Neural cell (in vitro differentiated cells): ENCODE data around the gene NPAS2. TPM values are rescaled to one million over a fixed set of nuclear protein-coding genes. Genes with fewer than 3 reads are reported as not detected.

Source experiments
- H2AFZ ChIP-seq: fragments of 200-600, 300-800 bp; sonication (generic), shearing (Covaris generic); 2 replicates; pipeline ENCODE4 v1.6.0; 2014; ENCODE audit warnings: low read depth, mild to moderate bottlenecking, antibody characterized with exemption, low read length, moderate library complexity
- H3F3A ChIP-seq: fragments of 200-600 bp; shearing (Covaris generic); 2 replicates; pipeline ENCODE4 v1.6.1; 2016; ENCODE audit warnings: mild to moderate bottlenecking, moderate library complexity, mixed read lengths, antibody characterized with exemption, low read length; ENCODE audit not compliant: insufficient read depth, poor library complexity, severe bottlenecking
- H3K27ac ChIP-seq: fragments of 200-600, 300-800 bp; sonication (generic), shearing (Covaris generic); 2 replicates; pipeline ENCODE4 v1.5.1; 2014; ENCODE audit warnings: mild to moderate bottlenecking, low read length, moderate library complexity
- H3K27me3 ChIP-seq: fragments of 300-800, 200-600 bp; sonication (generic), shearing (Covaris generic); 2 replicates; pipeline ENCODE4 v1.6.0; 2014; ENCODE audit warnings: mild to moderate bottlenecking, low read depth, low read length, moderate library complexity; ENCODE audit not compliant: insufficient read depth
- H3K36me3 ChIP-seq: fragments of 300-800, 200-600 bp; sonication (generic), shearing (Covaris generic); 2 replicates; pipeline ENCODE4 v1.5.1; 2014; ENCODE audit warnings: mild to moderate bottlenecking, antibody characterized with exemption, low read length, moderate library complexity; ENCODE audit not compliant: insufficient read depth
- H3K4me2 ChIP-seq: fragments of 300-800, 200-600 bp; sonication (generic), shearing (Covaris generic); 2 replicates; pipeline ENCODE4 v1.6.0; 2014; ENCODE audit warnings: mild to moderate bottlenecking, low read length
- H3K4me3 ChIP-seq: fragments of 300-800, 200-600 bp; sonication (generic), shearing (Covaris generic); 2 replicates; pipeline ENCODE4 v1.5.1; 2014; ENCODE audit warnings: mild to moderate bottlenecking, low read length, moderate library complexity
- H3K79me2 ChIP-seq: fragments of 200-600 bp; shearing (Covaris generic); replicated peaks from 2 replicates; pipeline ENCODE4 v1.6.0; 2014; ENCODE audit warnings: mild to moderate bottlenecking, low read length, moderate library complexity; ENCODE audit not compliant: insufficient read depth
- H3K9ac ChIP-seq: fragments of 300-800, 200-600 bp; sonication (generic), shearing (Covaris generic); 2 replicates; pipeline ENCODE4 v1.6.1; 2016; ENCODE audit warnings: mild to moderate bottlenecking, low read length, mixed read lengths
- H3K9me2 ChIP-seq: fragments of 200-600 bp; shearing (Covaris generic); 2 replicates; pipeline ENCODE4 v1.6.1; 2016; ENCODE audit warnings: mild to moderate bottlenecking, low read length, mixed read lengths; ENCODE audit not compliant: insufficient read depth
- H3K9me3 ChIP-seq: fragments of 200-600, 300-800 bp; sonication (generic), shearing (Covaris generic); 2 replicates; pipeline ENCODE4 v1.6.1; 2016; ENCODE audit warnings: mild to moderate bottlenecking, mixed run types, low read length, moderate library complexity, mixed read lengths
- H4K20me1 ChIP-seq: fragments of 200-600 bp; shearing (Covaris generic); 2 replicates; pipeline ENCODE4 v1.6.1; 2016; ENCODE audit warnings: mild to moderate bottlenecking, mixed run types; ENCODE audit not compliant: insufficient read depth
- EP300 ChIP-seq: fragments of 450-650 bp; conservative IDR thresholded peaks from 2 replicates; pipeline ENCODE4 v1.6.1; 2014; ENCODE audit warnings: antibody characterized with exemption, mild to moderate bottlenecking, moderate library complexity; ENCODE audit not compliant: poor library complexity, severe bottlenecking
- EZH2 ChIP-seq: fragments of 200-600, 300-800 bp; shearing (Covaris generic), sonication (generic); IDR thresholded peaks from 2 replicates; pipeline ENCODE4 v1.6.1; 2014; ENCODE audit warnings: antibody characterized with exemption, low read length, borderline replicate concordance, mild to moderate bottlenecking; ENCODE audit not compliant: insufficient read depth, poor library complexity, severe bottlenecking
- MXI1 ChIP-seq: fragments of 450-650 bp; conservative IDR thresholded peaks from 2 replicates; pipeline ENCODE4 v1.6.1; 2014; ENCODE audit warnings: antibody characterized with exemption, mild to moderate bottlenecking; ENCODE audit not compliant: poor library complexity, severe bottlenecking
- POLR2AphosphoS5 ChIP-seq: IDR thresholded peaks from 2 replicates; pipeline ENCODE4 v1.6.1; 2012
- RAD21 ChIP-seq: fragments of 450-650 bp; conservative IDR thresholded peaks from 2 replicates; pipeline ENCODE4 v1.6.1; 2014; ENCODE audit warnings: antibody characterized with exemption, mild to moderate bottlenecking, moderate library complexity
- REST ChIP-seq: IDR thresholded peaks from 2 replicates; pipeline ENCODE4 v1.6.1; 2012; ENCODE audit warnings: borderline replicate concordance
- SMC3 ChIP-seq: fragments of 450-650 bp; conservative IDR thresholded peaks from 2 replicates; pipeline ENCODE4 v1.6.1; 2014; ENCODE audit warnings: antibody characterized with exemption, mild to moderate bottlenecking, moderate library complexity; ENCODE audit not compliant: poor library complexity
- TAF1 ChIP-seq: IDR thresholded peaks from 2 replicates; pipeline ENCODE4 v1.6.1; 2012; ENCODE audit warnings: low read depth
- polyA plus RNA-seq: library from polyadenylated mRNA; depleted of rRNA; stranded (reverse); fragments of >200 nt; gene quantifications from 2 replicates; pipeline ENCODE4 v1.2.3, GENCODE V29; 2014
- TF ChIP-seq, protein P1 (sequence below): fragments of 450-650 bp; IDR thresholded peaks from 2 replicates; pipeline ENCODE4 v1.5.1; 2014; ENCODE audit warnings: antibody characterized with exemption, mild to moderate bottlenecking, moderate library complexity; ENCODE audit not compliant: poor library complexity, severe bottlenecking

Gene NPAS2
- polyA plus RNA-seq, 1 donor from 2014 or later, result 2.1 TPM

GRCh38 chr2:100880036-100880435, 60.1 kb downstream of the NPAS2 start:
- H4K20me1 ChIP-seq, result no peaks in the 10 kb centered on the region
- no peaks in the 10 kb centered on the region for H3K36me3 ChIP-seq
- H3K4me2 ChIP-seq, result no peak overlapping the region
- no peak overlapping the region for H3K4me3 ChIP-seq
- no peaks in the 10 kb centered on the region for H3F3A ChIP-seq
- H3K27ac ChIP-seq, result no peak overlapping the region
- no peaks in the 10 kb centered on the region for H3K79me2 ChIP-seq
- no peak overlapping the region for H2AFZ ChIP-seq
- H3K9me3 ChIP-seq, result no peaks in the 10 kb centered on the region
- TF ChIP-seq SMC3, result no peak
- TF ChIP-seq, protein P1, sequence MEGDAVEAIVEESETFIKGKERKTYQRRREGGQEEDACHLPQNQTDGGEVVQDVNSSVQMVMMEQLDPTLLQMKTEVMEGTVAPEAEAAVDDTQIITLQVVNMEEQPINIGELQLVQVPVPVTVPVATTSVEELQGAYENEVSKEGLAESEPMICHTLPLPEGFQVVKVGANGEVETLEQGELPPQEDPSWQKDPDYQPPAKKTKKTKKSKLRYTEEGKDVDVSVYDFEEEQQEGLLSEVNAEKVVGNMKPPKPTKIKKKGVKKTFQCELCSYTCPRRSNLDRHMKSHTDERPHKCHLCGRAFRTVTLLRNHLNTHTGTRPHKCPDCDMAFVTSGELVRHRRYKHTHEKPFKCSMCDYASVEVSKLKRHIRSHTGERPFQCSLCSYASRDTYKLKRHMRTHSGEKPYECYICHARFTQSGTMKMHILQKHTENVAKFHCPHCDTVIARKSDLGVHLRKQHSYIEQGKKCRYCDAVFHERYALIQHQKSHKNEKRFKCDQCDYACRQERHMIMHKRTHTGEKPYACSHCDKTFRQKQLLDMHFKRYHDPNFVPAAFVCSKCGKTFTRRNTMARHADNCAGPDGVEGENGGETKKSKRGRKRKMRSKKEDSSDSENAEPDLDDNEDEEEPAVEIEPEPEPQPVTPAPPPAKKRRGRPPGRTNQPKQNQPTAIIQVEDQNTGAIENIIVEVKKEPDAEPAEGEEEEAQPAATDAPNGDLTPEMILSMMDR, result no peak
- no peak for TF ChIP-seq MXI1
- TF ChIP-seq REST, result no peak
- no peak for TF ChIP-seq TAF1
- TF ChIP-seq EZH2, result no peak
- no peak for TF ChIP-seq EP300
- TF ChIP-seq RAD21, result no peak
- TF ChIP-seq POLR2AphosphoS5, result no peak
- no peaks in the 10 kb centered on the region for H3K27me3 ChIP-seq
- H3K9ac ChIP-seq, result no peak overlapping the region
- no peaks in the 10 kb centered on the region for H3K9me2 ChIP-seq

DNA sequence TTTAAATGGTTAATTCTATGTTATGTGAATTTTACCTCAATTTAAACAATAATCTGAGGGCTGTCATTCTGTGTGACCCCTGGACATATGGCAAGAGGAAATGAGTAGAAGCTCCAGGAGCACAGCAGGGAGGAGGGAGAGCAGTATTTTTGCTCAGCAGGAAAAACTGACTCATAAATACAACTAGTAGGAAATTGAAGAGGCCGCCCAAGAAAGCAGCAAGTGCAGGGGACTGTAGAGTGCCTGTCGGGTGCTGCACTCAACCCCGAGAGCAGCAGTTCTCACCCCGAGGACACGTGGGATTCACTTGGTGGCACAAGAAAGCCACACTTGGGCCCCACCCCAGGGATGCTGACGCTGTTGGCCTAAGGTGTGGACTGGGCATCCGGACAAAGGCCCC, 60.8 kb downstream of the NPAS2 start:
- H4K20me1 ChIP-seq, result no peaks in the 10 kb centered on the region
- H3K9me3 ChIP-seq, result no peaks in the 10 kb centered on the region
- no peaks in the 10 kb centered on the region for H3F3A ChIP-seq
- no peak overlapping the region for H3K4me2 ChIP-seq
- no peaks in the 10 kb centered on the region for H3K27me3 ChIP-seq
- no peaks in the 10 kb centered on the region for H3K9me2 ChIP-seq
- H3K9ac ChIP-seq, result no peak overlapping the region
- H3K36me3 ChIP-seq, result no peaks in the 10 kb centered on the region
- H2AFZ ChIP-seq, result no peak overlapping the region
- no peak overlapping the region for H3K4me3 ChIP-seq
- no peak overlapping the region for H3K27ac ChIP-seq
- TF ChIP-seq EZH2 (no peak), TAF1 (no peak), POLR2AphosphoS5 (no peak), SMC3 (no peak), REST (no peak), RAD21 (no peak), MXI1 (no peak), EP300 (no peak)
- TF ChIP-seq, protein P1, result no peak
- H3K79me2 ChIP-seq, result no peaks in the 10 kb centered on the region
